ENCODE measurements around the gene HGF. TPM values are rescaled to one million over a fixed set of nuclear protein-coding genes. Genes with fewer than 3 reads are reported as not detected.

Gene HGF
- total RNA-seq, 1 experiment from 2014 or later, result 0.72 TPM

GRCh38 chr7:81687062-81687461 is 82.8 kb downstream of the HGF start:
- ATAC-seq, result no peak
- no peaks in the 10 kb centered on the region for H3K27me3 Mint-ChIP-seq (ENCODE audit: low read depth)
- H3K9me3 Mint-ChIP-seq, result no peaks in the 10 kb centered on the region
- ChIA-PET POLR2A (no interaction called here), CTCF (no interaction called here)
- peaks cover 43% of the 10 kb centered on the region for H3K4me1 Mint-ChIP-seq
- TF ChIP-seq ATF2 (CRISPR knock-in tag; IDR thresholded peaks at IDR 0.05; ENCODE audit: borderline replicate concordance, low read depth) (no peak), FOXP4 (CRISPR knock-in tag; IDR thresholded peaks at IDR 0.05) (no peak), ATF3 (CRISPR knock-in tag; conservative IDR thresholded peaks at IDR 0.05) (no peak), ZSCAN18 (CRISPR knock-in tag; IDR thresholded peaks at IDR 0.05) (no peak), FOXK1 (CRISPR knock-in tag; IDR thresholded peaks at IDR 0.05) (no peak), PREB (CRISPR knock-in tag; IDR thresholded peaks at IDR 0.05; ENCODE audit: borderline replicate concordance) (no peak), ESRRA (CRISPR knock-in tag; IDR thresholded peaks at IDR 0.05; ENCODE audit: borderline replicate concordance) (no peak), SMAD4 (CRISPR knock-in tag; IDR thresholded peaks at IDR 0.05) (no peak), SOX15 (CRISPR knock-in tag; IDR thresholded peaks at IDR 0.05) (no peak), MYBL2 (CRISPR knock-in tag; IDR thresholded peaks at IDR 0.05) (no peak)
- no peak overlapping the region for H3K27ac Mint-ChIP-seq
- no peak for DNase-seq (ENCODE audit: low spot score)
- H3K4me3 Mint-ChIP-seq, result no peak overlapping the region
- no peaks in the 10 kb centered on the region for H3K36me3 Mint-ChIP-seq

GRCh38 chr7:81685270-81685868 is 84.5 kb downstream of the HGF start:
- POLR2A ChIA-PET, result no interaction called here
- ATAC-seq, result no peak
- H3K27ac Mint-ChIP-seq, result peak overlapping the region; percentile 2; the same call in 1 of the 2 replicates

More at GRCh38 chr7:81685270-81685868, 84.5 kb downstream of the HGF start:
- no peaks in the 10 kb centered on the region for H3K27me3 Mint-ChIP-seq (ENCODE audit: low read depth)
- CTCF ChIA-PET, result interaction anchor here (0.9 kb wide), 1 partner anchor 11 kb away, joined by 4 read pairs; no protein-coding TSS in a partner anchor
- no peak for TF ChIP-seq AR (CRISPR knock-in tag; IDR thresholded peaks at IDR 0.05)
- no peak for TF ChIP-seq ZBTB21 (CRISPR knock-in tag; IDR thresholded peaks at IDR 0.05; ENCODE audit: borderline replicate concordance)
- no peak for TF ChIP-seq NR1H2 (CRISPR knock-in tag; IDR thresholded peaks at IDR 0.05)
- TF ChIP-seq NR2C2 (CRISPR knock-in tag; IDR thresholded peaks at IDR 0.05), result no peak
- peaks cover 30% of the 10 kb centered on the region for H3K4me1 Mint-ChIP-seq
- no peak for DNase-seq (ENCODE audit: low spot score)
- H3K4me3 Mint-ChIP-seq, result no peak overlapping the region
- no peaks in the 10 kb centered on the region for H3K36me3 Mint-ChIP-seq
- H3K9me3 Mint-ChIP-seq, result no peaks in the 10 kb centered on the region
